Activated CD8-positive, alpha-beta memory T cell treated with anti-CD3 and anti-CD28 coated beads for 24 hours (primary cell): ENCODE results near the gene SRGAP3.

ENCODE experiments used
- DNase-seq: peaks from one replicate; pipeline ENCODE4 v3.0.0-alpha.2; 2020

SRGAP3 gene

DNA sequence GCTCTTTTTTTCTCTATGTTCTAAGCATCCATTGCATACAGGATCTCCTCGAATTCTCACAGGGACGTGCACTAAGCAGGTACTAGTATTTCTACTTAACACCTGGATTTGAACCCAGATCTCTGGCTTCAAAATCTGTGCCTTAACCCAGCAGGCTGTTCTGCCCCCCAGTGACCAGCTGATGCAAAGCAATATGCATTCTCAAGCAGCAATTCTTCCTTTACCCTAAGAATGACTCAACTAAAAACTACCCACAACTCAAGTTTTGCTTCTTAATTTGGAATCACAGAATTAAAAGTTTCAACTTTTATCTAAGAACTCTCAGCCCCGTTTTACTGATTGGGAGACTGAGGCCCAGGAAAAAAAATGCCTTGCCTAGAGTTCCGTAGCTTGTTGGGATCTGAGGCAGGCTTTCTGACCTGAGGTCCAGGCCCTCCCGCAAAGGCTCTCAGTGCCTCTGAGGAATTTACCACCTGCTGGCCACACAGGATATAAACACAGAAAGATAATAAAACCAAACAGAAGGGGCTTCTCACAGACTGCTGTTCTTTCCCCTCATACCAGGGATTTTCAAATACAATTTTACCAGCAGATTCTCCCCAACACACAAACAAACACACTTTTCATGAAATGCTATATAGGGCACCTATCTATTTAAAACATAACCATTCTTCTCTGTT lies 170.7 kb downstream of the SRGAP3 start:
- no peak for DNase-seq

DNA sequence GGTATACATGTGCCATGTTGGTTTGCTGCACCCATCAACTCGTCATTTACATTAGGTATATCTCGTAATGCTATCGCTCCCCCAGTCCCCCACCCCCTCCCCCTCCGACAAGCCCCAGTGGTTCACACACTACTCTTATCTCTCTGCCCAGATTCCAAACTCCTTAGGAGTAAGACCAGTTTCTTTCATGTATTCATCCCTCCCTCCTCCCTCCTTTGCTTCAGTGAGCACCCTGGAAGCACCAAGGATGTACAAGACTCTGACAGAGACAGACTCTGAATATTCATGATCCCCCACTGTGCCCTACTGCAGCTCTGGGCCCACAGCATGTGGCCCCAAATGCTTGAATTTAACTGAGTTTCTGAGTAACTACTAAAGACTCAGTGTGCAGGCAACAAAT lies 172.4 kb downstream of the SRGAP3 start:
- DNase-seq = no peak

- DNase-seq = no peak
These were observed 173.7 kb downstream of the SRGAP3 start for GRCh38 chr3:9075762-9076161.

DNA sequence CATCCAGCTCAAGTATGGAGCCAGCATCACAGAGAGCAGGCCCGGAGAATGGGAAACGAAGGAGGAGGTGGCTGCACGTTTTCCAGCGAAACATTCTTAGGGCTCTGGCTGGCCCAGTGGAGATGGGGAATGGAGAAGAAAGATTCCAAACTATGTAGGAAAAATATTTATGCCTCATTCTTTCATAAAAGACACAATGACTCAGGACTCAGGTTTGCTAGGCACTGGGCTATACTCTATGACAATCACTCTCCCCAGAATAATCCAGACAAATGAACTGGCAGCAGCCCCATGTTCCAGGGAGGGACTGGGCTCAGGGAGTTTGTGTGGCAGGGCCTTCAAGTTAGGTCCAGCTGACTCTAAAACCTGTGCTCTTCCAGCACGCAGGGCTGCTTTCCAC lies 175.4 kb downstream of the SRGAP3 start:
- no peak for DNase-seq

- DNase-seq = no peak
These were observed 176.8 kb downstream of the SRGAP3 start for GRCh38 chr3:9072667-9073009.

- no peak for DNase-seq
These were observed 177.3 kb downstream of the SRGAP3 start for GRCh38 chr3:9071936-9072666.

- no peak for DNase-seq
These were observed 178.5 kb downstream of the SRGAP3 start for GRCh38 chr3:9070961-9071360.

- no peak for DNase-seq
These were observed 179.5 kb downstream of the SRGAP3 start for GRCh38 chr3:9069971-9070370.

DNA sequence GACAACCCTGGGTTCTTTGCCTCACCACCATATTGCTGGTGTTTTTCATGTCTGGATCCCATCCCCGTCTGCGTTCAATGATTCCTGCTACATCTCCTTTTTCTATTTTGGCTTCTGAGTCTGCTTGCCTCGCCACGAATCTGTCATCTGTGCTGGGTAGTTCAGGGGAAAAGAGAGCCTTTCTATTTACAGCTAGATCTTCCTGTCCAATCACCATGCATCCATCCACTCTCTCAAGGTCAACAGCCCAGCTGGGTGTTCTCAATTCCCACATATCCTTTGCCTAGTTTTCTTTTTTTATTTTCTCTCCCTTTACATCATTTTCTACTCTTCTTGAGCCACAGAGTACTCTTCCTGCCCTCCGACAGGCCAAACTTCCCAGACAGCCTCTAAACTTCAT lies 181.4 kb downstream of the SRGAP3 start:
- no peak for DNase-seq

GRCh38 chr3:9067352-9067975 lies 182.0 kb downstream of the SRGAP3 start:
- DNase-seq = peak; percentile 57

- no peak for DNase-seq
These were observed 182.7 kb downstream of the SRGAP3 start for GRCh38 chr3:9066775-9067174.

DNA sequence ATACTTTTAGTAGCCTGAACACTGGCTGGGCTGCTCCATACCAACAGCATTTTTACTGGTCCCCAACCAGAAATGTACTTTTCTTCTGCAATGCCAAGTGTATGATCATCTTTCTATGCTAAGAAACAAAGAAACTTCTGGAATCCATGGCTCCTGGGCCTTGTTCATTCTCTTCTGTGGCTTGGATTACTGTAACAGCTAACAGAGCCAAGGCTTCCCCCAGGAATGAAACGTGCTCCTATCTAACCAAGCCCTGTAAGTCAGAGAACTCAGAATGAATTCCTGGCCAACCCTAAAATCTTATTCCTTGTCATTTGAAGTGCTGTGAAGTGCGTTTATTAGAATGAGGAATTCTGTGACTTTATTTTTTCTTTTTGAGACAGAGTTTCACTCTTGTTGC lies 183.3 kb downstream of the SRGAP3 start:
- no peak for DNase-seq

DNA sequence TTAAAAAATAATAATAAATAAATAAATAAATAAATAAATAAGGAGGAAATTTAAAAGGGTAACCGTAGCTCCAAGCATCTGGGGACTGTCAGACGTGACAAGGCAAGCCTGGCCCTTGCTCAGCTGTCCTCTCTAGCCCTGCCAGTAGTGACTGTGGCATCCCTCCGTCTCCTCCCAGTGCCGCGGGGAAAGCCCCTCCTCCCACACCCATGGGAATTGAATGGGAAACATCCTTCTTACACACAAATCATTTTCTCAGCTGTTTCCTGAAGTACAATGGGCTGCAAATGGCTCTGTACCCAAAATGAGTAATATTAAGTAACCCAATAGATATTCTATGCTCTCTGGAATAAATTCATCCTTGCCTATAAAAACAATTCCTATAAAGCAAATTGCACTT lies 184.6 kb downstream of the SRGAP3 start:
- no peak for DNase-seq

DNA sequence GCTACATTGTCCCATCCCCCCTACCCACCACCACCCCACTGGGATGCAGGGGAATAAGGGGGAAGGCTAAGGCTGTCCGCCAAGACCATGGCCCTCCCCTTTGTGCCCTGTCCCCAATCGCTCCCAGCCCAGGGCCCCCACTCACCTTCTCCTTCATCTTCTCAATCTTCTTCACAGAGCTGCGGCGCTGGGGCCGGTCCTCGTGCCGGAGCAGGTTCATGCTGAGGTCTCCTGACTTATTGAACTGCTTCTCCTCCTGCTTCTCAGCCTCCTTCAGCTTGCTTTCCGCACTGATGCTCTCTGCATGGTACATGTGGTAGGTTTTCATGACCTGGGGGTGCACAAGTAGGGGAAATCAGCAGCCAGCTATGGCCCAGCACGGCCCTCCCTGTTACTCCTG lies 185.2 kb downstream of the SRGAP3 start:
- no peak for DNase-seq

DNA sequence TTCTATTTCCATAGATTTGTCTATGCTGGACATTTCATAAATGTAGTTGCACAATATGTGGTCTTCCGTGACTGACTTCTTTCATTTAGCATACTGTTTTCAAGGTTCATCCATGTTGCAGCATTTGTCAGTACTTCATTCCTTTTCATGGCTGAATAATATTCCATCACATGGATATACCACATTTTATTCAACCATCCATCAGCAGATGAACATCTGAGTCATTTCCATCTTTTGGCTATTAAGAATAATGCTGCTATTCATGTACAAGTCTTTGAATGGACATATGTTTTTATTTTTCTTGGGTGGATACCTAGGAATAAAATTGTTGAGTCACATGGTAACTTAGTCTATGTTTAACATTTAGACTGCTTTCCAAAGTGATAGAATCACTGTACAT lies 186.9 kb downstream of the SRGAP3 start:
- DNase-seq = no peak

DNA sequence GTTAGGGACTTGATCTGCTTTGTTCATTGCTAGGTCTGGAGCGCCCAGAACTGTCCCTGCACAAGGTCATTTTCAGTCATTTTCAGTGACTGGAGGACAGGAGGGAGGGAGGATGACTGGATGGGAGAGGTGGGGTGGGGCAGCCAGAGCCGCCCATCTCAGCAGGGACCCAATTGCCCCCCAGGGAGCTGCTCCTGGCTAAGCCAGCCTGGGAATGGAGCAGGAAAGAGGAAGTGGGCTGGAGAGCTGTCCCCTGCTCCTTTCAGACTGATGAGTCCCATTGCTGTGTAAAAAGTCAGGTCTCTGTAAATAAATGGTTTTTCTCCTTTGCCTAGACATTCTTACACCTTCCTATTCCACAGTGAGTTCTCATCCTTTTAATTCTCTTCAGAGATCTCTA lies 187.8 kb downstream of the SRGAP3 start:
- no peak for DNase-seq

GRCh38 chr3:9059489-9060400 lies 189.7 kb downstream of the SRGAP3 start:
- no peak for DNase-seq

DNA sequence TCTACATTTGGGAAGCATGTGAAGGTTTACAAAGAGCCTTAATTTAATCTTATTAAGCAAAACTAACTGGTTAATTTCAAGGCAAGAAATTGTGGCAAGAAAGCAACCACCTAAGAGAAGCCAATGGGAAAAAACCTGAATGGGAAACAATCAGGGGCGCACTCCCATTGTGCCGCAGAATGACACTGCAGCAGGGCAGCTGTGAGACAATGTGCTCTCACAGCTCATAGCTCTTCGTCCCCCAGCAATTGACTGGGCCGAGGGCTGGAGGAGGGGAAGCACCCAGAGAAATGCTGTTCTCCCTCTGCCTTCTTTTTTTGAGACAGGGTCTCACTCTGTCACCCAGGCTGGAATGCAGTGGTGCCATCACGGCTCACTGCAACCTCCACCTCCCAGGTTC lies 192.9 kb downstream of the SRGAP3 start:
- DNase-seq = no peak

DNA sequence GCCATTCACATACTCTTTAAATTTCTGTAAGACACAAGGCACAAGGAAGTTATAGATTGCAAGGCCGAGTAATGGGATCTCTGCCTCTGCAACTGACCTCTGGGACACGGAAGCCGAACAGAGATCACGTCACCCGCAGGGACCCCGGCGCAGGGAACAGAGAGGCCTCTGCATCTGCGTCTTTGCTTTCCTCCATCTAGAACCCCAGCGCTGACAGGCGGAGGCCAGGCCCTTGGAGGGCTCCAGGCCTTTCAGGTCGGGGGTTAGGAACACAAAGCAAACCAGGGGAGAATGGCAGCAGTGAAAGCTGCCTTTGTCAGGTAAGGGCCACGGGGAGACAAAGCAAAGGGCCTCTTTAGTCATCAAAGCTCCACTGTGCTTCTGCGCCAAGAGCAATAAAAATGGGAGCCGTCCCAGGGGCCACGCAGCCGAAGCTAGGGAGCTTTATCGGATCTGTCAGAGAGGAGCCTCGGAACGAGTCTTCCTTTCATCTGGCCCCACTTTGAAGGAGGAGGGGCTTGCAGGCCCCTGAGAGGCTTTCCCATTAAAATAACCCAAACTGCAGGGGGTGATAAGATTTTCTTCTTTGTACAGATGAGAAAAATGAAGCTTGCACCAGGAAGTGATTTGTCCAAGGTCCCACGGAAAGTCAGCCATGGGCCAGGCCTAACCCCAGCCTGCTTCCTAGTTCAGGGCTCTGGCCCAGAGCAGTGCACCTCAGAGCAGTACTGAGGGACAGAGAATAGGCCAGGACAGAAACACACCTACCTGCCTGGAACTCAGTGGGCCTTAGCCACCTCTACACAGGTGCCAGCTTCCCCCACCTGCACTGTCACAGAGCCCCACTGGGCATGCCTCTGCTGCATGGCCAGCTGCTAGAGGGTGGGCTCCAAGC lies 201.7 kb downstream of the SRGAP3 start:
- DNase-seq = no peak

- DNase-seq = no peak
These were observed 204.1 kb downstream of the SRGAP3 start for GRCh38 chr3:9045371-9045770.

- no peak for DNase-seq
These were observed 206.4 kb downstream of the SRGAP3 start for GRCh38 chr3:9043063-9043462.

GRCh38 chr3:9041626-9042025 lies 207.8 kb downstream of the SRGAP3 start:
- DNase-seq = no peak
